Immature natural killer cell (primary cell): ENCODE measurements around the gene MEF2A. TPM values are rescaled to one million over a fixed set of nuclear protein-coding genes. Genes with fewer than 3 reads are reported as not detected.
"Not testable (repeated sequence)": the region's sequence is repeated elsewhere in the genome, so short reads cannot be mapped to it uniquely, and the experiment has no call there.

Experiments
- DNase-seq, 3 donors: peaks; one replicate each; pipeline ENCODE4 v3.0.0; 2022; ENCODE audit warnings: mixed read lengths in 1 of 3
- H3K27ac Mint-ChIP-seq, 6 donors: one replicate each; pipeline ENCODE4 v1.8.0; 2020; ENCODE audit warnings: mixed read lengths in 6 of 6, mild to moderate bottlenecking in 5 of 6, inconsistent platforms in 4 of 6, moderate library complexity in 3 of 6
- H3K27me3 Mint-ChIP-seq, 3 donors: one replicate each; pipeline ENCODE4 v1.8.0; 2020 to 2021; ENCODE audit warnings: low read depth in 3 of 3, mild to moderate bottlenecking in 3 of 3, mixed read lengths in 3 of 3, moderate library complexity in 3 of 3, inconsistent platforms in 1 of 3
- H3K36me3 Mint-ChIP-seq, 3 donors: one replicate each; pipeline ENCODE4 v1.8.0; 2020; ENCODE audit warnings: mixed read lengths in 3 of 3, inconsistent platforms in 2 of 3, mild to moderate bottlenecking in 2 of 3
- H3K4me1 Mint-ChIP-seq, 2 donors: one replicate each; pipeline ENCODE4 v1.8.0; 2020; ENCODE audit warnings: inconsistent platforms in 2 of 2, mild to moderate bottlenecking in 2 of 2, mixed read lengths in 2 of 2, moderate library complexity in 1 of 2
- H3K4me3 Mint-ChIP-seq, 5 donors: one replicate each; pipeline ENCODE4 v1.8.0; 2020; ENCODE audit warnings: mild to moderate bottlenecking in 5 of 5, mixed read lengths in 5 of 5, inconsistent platforms in 3 of 5, moderate library complexity in 3 of 5
- H3K9me3 Mint-ChIP-seq, 6 donors: one replicate each; pipeline ENCODE4 v1.8.0; 2020; ENCODE audit warnings: mild to moderate bottlenecking in 6 of 6, mixed read lengths in 6 of 6, inconsistent platforms in 4 of 6, moderate library complexity in 3 of 6
- polyA plus RNA-seq, 3 donors: library from polyadenylated mRNA; unstranded; fragments of 300-500 nt; fragmentation: Illumina TruSeq; gene quantifications; one replicate each; pipeline ENCODE4 v1.2.3, GENCODE V29; 2021

Gene MEF2A
- polyA plus RNA-seq, 3 donors from 2014 or later: 5.8 to 14.4 (median 6.3) TPM

- Mint-ChIP-seq H3K4me3 (no peak overlapping the region), H3K36me3 (peaks cover 0 to 12% (median 0%) of the 10 kb centered on the region in 3 donors), H3K27ac (no peak overlapping the region), H3K27me3 (no peaks in the 10 kb centered on the region), H3K9me3 (no peaks in the 10 kb centered on the region), H3K4me1 (peaks cover 12 to 15% of the 10 kb centered on the region in 2 donors)
- DNase-seq: no peak
Measured at GRCh38 chr15:99729327-99729726, 163.5 kb downstream of the MEF2A start.

GRCh38 chr15:99729920-99730319 lies 164.1 kb downstream of the MEF2A start:
- Mint-ChIP-seq H3K4me3 (no peak overlapping the region), H3K36me3 (peaks cover 0 to 12% (median 0%) of the 10 kb centered on the region in 3 donors), H3K27ac (no peak overlapping the region), H3K27me3 (no peaks in the 10 kb centered on the region), H3K9me3 (no peaks in the 10 kb centered on the region), H3K4me1 (peaks cover 14 to 15% of the 10 kb centered on the region in 2 donors)
- DNase-seq: no peak

- H3K9me3 Mint-ChIP-seq: no peaks in the 10 kb centered on the region
- peaks cover 0 to 7% (median 0%) of the 10 kb centered on the region in 3 donors for H3K36me3 Mint-ChIP-seq
- peak overlapping the region; percentile 36 to 89 (median 84) for H3K4me3 Mint-ChIP-seq
- H3K27ac Mint-ChIP-seq: no peak overlapping the region
- DNase-seq: no peak
- H3K27me3 Mint-ChIP-seq: no peaks in the 10 kb centered on the region
- peaks cover 15% of the 10 kb centered on the region in 2 donors for H3K4me1 Mint-ChIP-seq
Measured at GRCh38 chr15:99731336-99732123, 165.7 kb downstream of the MEF2A start.

- H3K9me3 Mint-ChIP-seq: no peaks in the 10 kb centered on the region
- H3K4me3 Mint-ChIP-seq: peak overlapping the region; percentile 82 to 89 (median 84)
- DNase-seq: no peak
- peak overlapping the region in 4 of 6 donors; percentile 53 to 76 (median 63) for H3K27ac Mint-ChIP-seq
- H3K27me3 Mint-ChIP-seq: no peaks in the 10 kb centered on the region
- H3K4me1 Mint-ChIP-seq: peaks cover 15% of the 10 kb centered on the region in 2 donors
- peaks cover 0 to 5% (median 0%) of the 10 kb centered on the region in 3 donors for H3K36me3 Mint-ChIP-seq
Measured at GRCh38 chr15:99732124-99732750, 166.5 kb downstream of the MEF2A start.

- peak overlapping the region; percentile 82 to 89 (median 84) for H3K4me3 Mint-ChIP-seq
- H3K9me3 Mint-ChIP-seq: no peaks in the 10 kb centered on the region
- peak overlapping the region in 3 of 6 donors; percentile 57 to 76 (median 69) for H3K27ac Mint-ChIP-seq
- peaks cover 0 to 5% (median 0%) of the 10 kb centered on the region in 3 donors for H3K36me3 Mint-ChIP-seq
- no peaks in the 10 kb centered on the region for H3K27me3 Mint-ChIP-seq
- peaks cover 15% of the 10 kb centered on the region in 2 donors for H3K4me1 Mint-ChIP-seq
- no peak for DNase-seq
Measured at GRCh38 chr15:99732751-99733267, 167.0 kb downstream of the MEF2A start.

- Mint-ChIP-seq H3K36me3 (peaks cover 0 to 5% (median 0%) of the 10 kb centered on the region in 3 donors), H3K4me1 (peaks cover 15% of the 10 kb centered on the region in 2 donors), H3K27me3 (no peaks in the 10 kb centered on the region), H3K9me3 (no peaks in the 10 kb centered on the region), H3K4me3 (peak within 1 kb of the TSS; percentile 83 to 89 (median 84)), H3K27ac (peak within 1 kb of the TSS; percentile 79 to 88 (median 84))
- DNase-seq: peak; percentile 94 to 96 (median 96)
Measured at GRCh38 chr15:99733268-99734039, 167.7 kb downstream of the MEF2A start, which contains the start of gene LYSMD4. TSS of gene LYSMD4 (minus strand) at chr15:99733437. CDS start at chr15:99731999, 1,438 bp downstream.

DNA sequence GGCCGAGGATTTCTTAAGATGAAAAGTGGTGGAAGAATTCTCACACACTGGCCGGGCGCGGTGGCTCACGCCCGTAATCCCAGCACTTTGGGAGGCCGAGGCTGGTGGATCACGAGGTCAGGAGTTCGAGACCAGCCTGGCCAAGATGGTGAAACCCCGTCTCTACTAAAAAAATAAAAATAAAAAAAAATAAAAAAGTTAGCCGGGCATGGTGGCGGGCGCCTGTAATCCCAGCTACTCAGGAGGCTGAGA lies 168.2 kb downstream of the MEF2A start:
- H3K27me3 Mint-ChIP-seq, H3K9me3 Mint-ChIP-seq, H3K36me3 Mint-ChIP-seq, DNase-seq: not testable (repeated sequence)
- Mint-ChIP-seq H3K4me1 (peaks cover 15% of the 10 kb centered on the region in 2 donors), H3K4me3 (peak overlapping the region; percentile 78 to 84 (median 82)), H3K27ac (peak overlapping the region; percentile 79 to 88 (median 84))

DNA sequence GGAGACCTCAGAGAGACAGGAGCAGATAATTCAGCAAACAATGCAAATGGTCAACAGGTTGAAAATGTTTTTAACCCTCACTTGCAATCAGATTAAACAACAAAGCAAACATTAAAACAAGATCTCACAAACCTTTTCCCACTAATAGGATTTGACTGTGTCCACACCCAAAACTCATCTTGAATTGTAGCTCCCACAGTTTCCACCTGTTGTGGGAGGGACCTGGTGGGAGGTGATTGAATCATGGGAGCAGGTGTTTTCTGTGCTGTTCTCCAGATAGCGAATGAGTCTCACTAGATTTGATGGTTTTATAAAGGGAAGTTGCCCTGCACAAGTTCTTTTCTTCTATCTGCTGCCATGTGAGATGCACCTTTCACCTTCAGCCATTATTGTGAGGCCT lies 168.8 kb downstream of the MEF2A start:
- H3K27me3 Mint-ChIP-seq: no peaks in the 10 kb centered on the region
- peak overlapping the region in 3 of 6 donors; percentile 17 to 64 (median 40) for H3K27ac Mint-ChIP-seq
- no peaks in the 10 kb centered on the region for H3K9me3 Mint-ChIP-seq
- H3K4me3 Mint-ChIP-seq: peak overlapping the region; percentile 25 to 61 (median 53)
- peaks cover 0 to 5% (median 0%) of the 10 kb centered on the region in 3 donors for H3K36me3 Mint-ChIP-seq
- peaks cover 15% of the 10 kb centered on the region in 2 donors for H3K4me1 Mint-ChIP-seq
- no peak for DNase-seq

DNA sequence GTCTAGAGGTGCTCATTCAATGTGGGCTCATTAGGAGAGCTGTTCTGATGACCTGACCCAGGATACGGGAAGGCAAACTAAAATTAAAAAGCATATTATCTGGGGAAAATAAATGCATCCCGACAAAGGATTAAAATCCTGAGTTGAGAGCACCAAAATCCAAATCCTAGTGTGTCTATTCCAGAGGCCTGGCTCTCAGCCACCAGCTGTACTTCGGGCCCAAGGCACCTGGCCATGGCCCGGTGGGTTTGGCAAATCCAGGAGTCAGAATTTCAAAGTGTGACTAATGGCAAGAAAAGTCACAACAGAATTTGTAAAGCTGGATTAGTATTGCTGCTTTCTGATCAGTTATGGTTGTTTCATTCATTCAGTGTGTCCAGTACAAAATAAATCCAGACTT lies 170.1 kb downstream of the MEF2A start:
- Mint-ChIP-seq H3K27ac (no peak overlapping the region), H3K4me3 (no peak overlapping the region), H3K9me3 (no peaks in the 10 kb centered on the region), H3K36me3 (no peaks in the 10 kb centered on the region), H3K27me3 (no peaks in the 10 kb centered on the region), H3K4me1 (peaks cover 15% of the 10 kb centered on the region in 2 donors)
- DNase-seq: no peak

GRCh38 chr15:99736702-99737101 lies 170.9 kb downstream of the MEF2A start:
- no peaks in the 10 kb centered on the region for H3K27me3 Mint-ChIP-seq
- H3K9me3 Mint-ChIP-seq: no peaks in the 10 kb centered on the region
- H3K4me3 Mint-ChIP-seq: no peak overlapping the region
- H3K36me3 Mint-ChIP-seq: no peaks in the 10 kb centered on the region
- no peak overlapping the region for H3K27ac Mint-ChIP-seq
- H3K4me1 Mint-ChIP-seq: peaks cover 14 to 15% of the 10 kb centered on the region in 2 donors
- DNase-seq: no peak

DNA sequence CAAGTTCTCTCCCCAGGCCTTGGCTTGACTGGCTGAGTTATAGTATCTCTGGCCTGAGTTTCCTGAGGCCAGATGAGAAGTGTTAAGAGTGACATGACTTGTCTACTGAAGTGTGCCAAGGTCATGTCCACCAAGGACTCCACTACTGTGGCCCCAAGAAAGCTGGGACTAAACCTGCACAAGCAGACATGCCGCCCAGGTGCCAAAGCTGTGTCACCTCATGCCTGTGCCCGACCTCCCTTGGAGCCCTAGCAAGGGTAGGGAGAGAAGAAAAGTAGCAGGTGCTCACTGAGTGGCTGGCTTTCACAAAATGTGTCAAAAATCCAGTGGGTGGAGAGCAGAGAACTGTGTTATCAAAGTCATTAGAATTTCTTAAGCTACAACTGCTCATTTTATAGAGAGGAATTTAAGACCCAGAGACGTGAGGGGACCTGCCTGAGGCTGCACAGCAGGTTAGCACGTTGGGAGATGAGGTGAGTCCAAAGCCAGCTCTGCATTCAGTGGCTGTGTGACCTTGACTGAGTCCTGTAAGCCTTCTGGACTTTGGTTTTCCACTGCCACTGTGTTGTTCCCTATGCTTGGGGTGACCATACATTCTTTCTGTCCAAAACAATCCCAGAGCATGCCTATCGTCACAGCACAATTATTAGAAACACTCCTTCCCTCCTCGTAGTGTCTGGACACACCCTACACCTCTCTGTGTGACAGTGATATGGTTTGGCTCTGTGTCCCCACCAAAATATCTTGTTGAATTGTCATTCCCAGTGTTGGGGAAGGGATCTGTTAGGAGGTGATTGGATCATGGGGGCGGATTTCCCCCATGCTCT lies 172.4 kb downstream of the MEF2A start:
- no peaks in the 10 kb centered on the region for H3K27me3 Mint-ChIP-seq
- H3K27ac Mint-ChIP-seq: no peak overlapping the region
- H3K36me3 Mint-ChIP-seq: no peaks in the 10 kb centered on the region
- no peak overlapping the region for H3K4me3 Mint-ChIP-seq
- DNase-seq: no peak
- no peaks in the 10 kb centered on the region for H3K9me3 Mint-ChIP-seq
- H3K4me1 Mint-ChIP-seq: peaks cover 5 to 7% of the 10 kb centered on the region in 2 donors

- H3K4me3 Mint-ChIP-seq: no peak overlapping the region
- no peaks in the 10 kb centered on the region for H3K9me3 Mint-ChIP-seq
- peaks cover 0 to 8% (median 0%) of the 10 kb centered on the region in 3 donors for H3K36me3 Mint-ChIP-seq
- no peaks in the 10 kb centered on the region for H3K4me1 Mint-ChIP-seq
- H3K27ac Mint-ChIP-seq: no peak overlapping the region
- DNase-seq: no peak
- H3K27me3 Mint-ChIP-seq: no peaks in the 10 kb centered on the region
Measured at GRCh38 chr15:99741835-99742234, 176.1 kb downstream of the MEF2A start.

- H3K4me1 Mint-ChIP-seq: no peaks in the 10 kb centered on the region
- peaks cover 0 to 2% (median 0%) of the 10 kb centered on the region in 3 donors for H3K27me3 Mint-ChIP-seq
- H3K36me3 Mint-ChIP-seq: peaks cover 0 to 8% (median 0%) of the 10 kb centered on the region in 3 donors
- no peaks in the 10 kb centered on the region for H3K9me3 Mint-ChIP-seq
- no peak overlapping the region for H3K4me3 Mint-ChIP-seq
- DNase-seq: no peak
- no peak overlapping the region for H3K27ac Mint-ChIP-seq
Measured at GRCh38 chr15:99744142-99744541, 178.4 kb downstream of the MEF2A start.
